ENCODE measurements around the gene VPS25.

DNA sequence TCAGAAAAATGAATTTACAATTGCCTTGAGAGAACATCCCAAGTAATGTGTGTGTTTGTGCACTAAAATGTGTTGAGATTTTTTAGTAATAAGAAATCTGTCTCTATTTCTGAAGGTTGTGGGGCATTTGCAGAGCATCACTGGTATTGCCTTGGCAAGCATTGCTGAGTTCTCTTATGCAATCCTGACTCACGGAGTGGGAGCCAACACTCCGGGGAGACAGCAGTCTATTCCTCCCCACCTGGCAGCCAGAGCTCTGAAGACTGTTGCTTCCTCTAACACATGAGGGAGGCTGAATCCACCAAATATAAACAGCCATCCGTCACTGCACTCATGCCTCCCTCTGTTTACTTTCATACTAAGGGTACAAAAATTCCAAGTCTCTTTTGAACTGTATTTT, 36.0 kb downstream of the VPS25 start:
- TF ChIP-seq, protein P1, sequence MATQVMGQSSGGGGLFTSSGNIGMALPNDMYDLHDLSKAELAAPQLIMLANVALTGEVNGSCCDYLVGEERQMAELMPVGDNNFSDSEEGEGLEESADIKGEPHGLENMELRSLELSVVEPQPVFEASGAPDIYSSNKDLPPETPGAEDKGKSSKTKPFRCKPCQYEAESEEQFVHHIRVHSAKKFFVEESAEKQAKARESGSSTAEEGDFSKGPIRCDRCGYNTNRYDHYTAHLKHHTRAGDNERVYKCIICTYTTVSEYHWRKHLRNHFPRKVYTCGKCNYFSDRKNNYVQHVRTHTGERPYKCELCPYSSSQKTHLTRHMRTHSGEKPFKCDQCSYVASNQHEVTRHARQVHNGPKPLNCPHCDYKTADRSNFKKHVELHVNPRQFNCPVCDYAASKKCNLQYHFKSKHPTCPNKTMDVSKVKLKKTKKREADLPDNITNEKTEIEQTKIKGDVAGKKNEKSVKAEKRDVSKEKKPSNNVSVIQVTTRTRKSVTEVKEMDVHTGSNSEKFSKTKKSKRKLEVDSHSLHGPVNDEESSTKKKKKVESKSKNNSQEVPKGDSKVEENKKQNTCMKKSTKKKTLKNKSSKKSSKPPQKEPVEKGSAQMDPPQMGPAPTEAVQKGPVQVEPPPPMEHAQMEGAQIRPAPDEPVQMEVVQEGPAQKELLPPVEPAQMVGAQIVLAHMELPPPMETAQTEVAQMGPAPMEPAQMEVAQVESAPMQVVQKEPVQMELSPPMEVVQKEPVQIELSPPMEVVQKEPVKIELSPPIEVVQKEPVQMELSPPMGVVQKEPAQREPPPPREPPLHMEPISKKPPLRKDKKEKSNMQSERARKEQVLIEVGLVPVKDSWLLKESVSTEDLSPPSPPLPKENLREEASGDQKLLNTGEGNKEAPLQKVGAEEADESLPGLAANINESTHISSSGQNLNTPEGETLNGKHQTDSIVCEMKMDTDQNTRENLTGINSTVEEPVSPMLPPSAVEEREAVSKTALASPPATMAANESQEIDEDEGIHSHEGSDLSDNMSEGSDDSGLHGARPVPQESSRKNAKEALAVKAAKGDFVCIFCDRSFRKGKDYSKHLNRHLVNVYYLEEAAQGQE (tag by site-specific recombination; IDR thresholded peaks at IDR 0.05): no peak
- TF ChIP-seq, protein P2, sequence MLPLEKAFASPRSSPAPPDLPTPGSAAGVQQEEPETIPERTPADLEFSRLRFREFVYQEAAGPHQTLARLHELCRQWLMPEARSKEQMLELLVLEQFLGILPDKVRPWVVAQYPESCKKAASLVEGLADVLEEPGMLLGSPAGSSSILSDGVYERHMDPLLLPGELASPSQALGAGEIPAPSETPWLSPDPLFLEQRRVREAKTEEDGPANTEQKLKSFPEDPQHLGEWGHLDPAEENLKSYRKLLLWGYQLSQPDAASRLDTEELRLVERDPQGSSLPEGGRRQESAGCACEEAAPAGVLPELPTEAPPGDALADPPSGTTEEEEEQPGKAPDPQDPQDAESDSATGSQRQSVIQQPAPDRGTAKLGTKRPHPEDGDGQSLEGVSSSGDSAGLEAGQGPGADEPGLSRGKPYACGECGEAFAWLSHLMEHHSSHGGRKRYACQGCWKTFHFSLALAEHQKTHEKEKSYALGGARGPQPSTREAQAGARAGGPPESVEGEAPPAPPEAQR (tag by site-specific recombination; IDR thresholded peaks at IDR 0.05): no peak
- no peak for TF ChIP-seq ZNF133 (tag by site-specific recombination; IDR thresholded peaks at IDR 0.05)
- TF ChIP-seq, protein P3, sequence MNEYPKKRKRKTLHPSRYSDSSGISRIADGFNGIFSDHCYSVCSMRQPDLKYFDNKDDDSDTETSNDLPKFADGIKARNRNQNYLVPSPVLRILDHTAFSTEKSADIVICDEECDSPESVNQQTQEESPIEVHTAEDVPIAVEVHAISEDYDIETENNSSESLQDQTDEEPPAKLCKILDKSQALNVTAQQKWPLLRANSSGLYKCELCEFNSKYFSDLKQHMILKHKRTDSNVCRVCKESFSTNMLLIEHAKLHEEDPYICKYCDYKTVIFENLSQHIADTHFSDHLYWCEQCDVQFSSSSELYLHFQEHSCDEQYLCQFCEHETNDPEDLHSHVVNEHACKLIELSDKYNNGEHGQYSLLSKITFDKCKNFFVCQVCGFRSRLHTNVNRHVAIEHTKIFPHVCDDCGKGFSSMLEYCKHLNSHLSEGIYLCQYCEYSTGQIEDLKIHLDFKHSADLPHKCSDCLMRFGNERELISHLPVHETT (tag by site-specific recombination; IDR thresholded peaks at IDR 0.05): no peak
- no peak for TF ChIP-seq ZNF830 (tag by site-specific recombination; IDR thresholded peaks at IDR 0.05; ENCODE audit: low read depth)
- no peak for TF ChIP-seq ZNF529 (tag by site-specific recombination; IDR thresholded peaks at IDR 0.05; ENCODE audit: insufficient replicate concordance)
